GM12878 (cell line): ENCODE measurements around the gene ZNF397. TPM values are rescaled to one million over a fixed set of nuclear protein-coding genes. Genes with fewer than 3 reads are reported as not detected.
A peak's percentile ranks its signal among the peaks of the same experiment; 100 is the strongest.

Source experiments
- BACH1 ChIP-seq: fragments of 450-650 bp; IDR thresholded peaks from 2 replicates; pipeline ENCODE4 v1.6.1; 2017; ENCODE audit warnings: mild to moderate bottlenecking, borderline replicate concordance
- BHLHE40 ChIP-seq, 2 experiments: fragments of 450-650 bp in 1 of 2; IDR thresholded peaks; 2 replicates each; pipeline ENCODE4 v1.6.1; 2011 to 2017; ENCODE audit warnings: low read depth in 2 of 2, borderline replicate concordance in 1 of 2, improper control_type of control experiment in 1 of 2, low read length in 1 of 2, mild to moderate bottlenecking in 1 of 2
- BRCA1 ChIP-seq: IDR thresholded peaks from 2 replicates; pipeline ENCODE4 v1.6.1; 2011; ENCODE audit warnings: low read depth, low read length, improper control_type of control experiment
- CREM ChIP-seq: IDR thresholded peaks from 2 replicates; pipeline ENCODE4 v1.6.1; 2014; ENCODE audit warnings: antibody characterized with exemption, low read depth
- E4F1 ChIP-seq: fragments of 450-650 bp; IDR thresholded peaks from 2 replicates; pipeline ENCODE4 v1.6.1; 2018; ENCODE audit warnings: borderline replicate concordance, mild to moderate bottlenecking; ENCODE audit not compliant: partially characterized antibody
- EED ChIP-seq: sonication (generic); IDR thresholded peaks from 2 replicates; pipeline ENCODE4 v1.6.1; 2016; ENCODE audit warnings: antibody characterized with exemption, low read depth
- ESRRA ChIP-seq: IDR thresholded peaks from 2 replicates; pipeline ENCODE4 v1.6.1; 2012; ENCODE audit warnings: mild to moderate bottlenecking, low read length, improper control_type of control experiment
- FOS ChIP-seq: IDR thresholded peaks from 3 replicates; pipeline ENCODE4 v1.6.1; 2011; ENCODE audit warnings: borderline replicate concordance; ENCODE audit not compliant: insufficient read length; ENCODE audit errors: extremely low read depth
- FOXK2 ChIP-seq: fragments of 450-650 bp; IDR thresholded peaks from 2 replicates; pipeline ENCODE4 v1.6.1; 2017; ENCODE audit warnings: mild to moderate bottlenecking, moderate library complexity
- GABPA ChIP-seq: IDR thresholded peaks from 2 replicates; pipeline ENCODE4 v1.6.1; 2014; ENCODE audit warnings: antibody characterized with exemption, low read depth, mild to moderate bottlenecking, inconsistent platforms
- JUNB ChIP-seq: IDR thresholded peaks from 2 replicates; pipeline ENCODE4 v1.6.1; 2016; ENCODE audit warnings: antibody characterized with exemption, mild to moderate bottlenecking
- JUND ChIP-seq: IDR thresholded peaks from 2 replicates; pipeline ENCODE4 v1.6.1; 2012; ENCODE audit warnings: low read depth, mild to moderate bottlenecking, low read length, improper control_type of control experiment, moderate library complexity
- KAT2A ChIP-seq: conservative IDR thresholded peaks from 2 replicates; pipeline ENCODE4 v1.6.1; 2011; ENCODE audit warnings: low read depth, low read length; ENCODE audit not compliant: control insufficient read depth
- KLF5 ChIP-seq: fragments of 450-650 bp; IDR thresholded peaks from 2 replicates; pipeline ENCODE4 v1.6.1; 2014; ENCODE audit warnings: mild to moderate bottlenecking; ENCODE audit not compliant: partially characterized antibody
- PBX3 ChIP-seq: IDR thresholded peaks from 2 replicates; pipeline ENCODE4 v1.6.1; 2011; ENCODE audit warnings: mild to moderate bottlenecking, low read depth, low read length, moderate library complexity; ENCODE audit not compliant: insufficient replicate concordance
- POLR2AphosphoS5 ChIP-seq: IDR thresholded peaks from 2 replicates; pipeline ENCODE4 v1.6.1; 2011; ENCODE audit warnings: mild to moderate bottlenecking, low read length, inconsistent platforms
- POU2F2 ChIP-seq: IDR thresholded peaks from 3 replicates; pipeline ENCODE4 v1.6.1; 2011; ENCODE audit warnings: low read depth, mild to moderate bottlenecking, low read length, borderline replicate concordance
- RAD21 ChIP-seq: IDR thresholded peaks from 2 replicates; pipeline ENCODE4 v1.6.1; 2011; ENCODE audit warnings: mild to moderate bottlenecking, low read depth, low read length, moderate library complexity; ENCODE audit not compliant: insufficient read depth
- RBBP5 ChIP-seq: fragments of 200-600 bp; sonication (generic); conservative IDR thresholded peaks from 2 replicates; pipeline ENCODE4 v1.6.1; 2016
- SMC3 ChIP-seq: IDR thresholded peaks from 2 replicates; pipeline ENCODE4 v1.6.1; 2011; ENCODE audit warnings: low read length, improper control_type of control experiment, borderline replicate concordance
- SP1 ChIP-seq: IDR thresholded peaks from one replicate; pipeline ENCODE4 v1.6.1; 2011; ENCODE audit warnings: low read depth, low read length
- ZBTB4 ChIP-seq: fragments of 450-650 bp; formaldehyde crosslinking; IDR thresholded peaks from 2 replicates; pipeline ENCODE4 v1.4.0; 2022; ENCODE audit warnings: mild to moderate bottlenecking, moderate library complexity
- ZNF274 ChIP-seq: IDR thresholded peaks from one replicate; pipeline ENCODE4 v1.8.0; 2011; ENCODE audit not compliant: insufficient read length, insufficient read depth
- ZNF622 ChIP-seq: fragments of 450-650 bp; IDR thresholded peaks from 2 replicates; pipeline ENCODE4 v1.6.1; 2017; ENCODE audit warnings: mild to moderate bottlenecking, inconsistent platforms
- ZZZ3 ChIP-seq: IDR thresholded peaks from 2 replicates; pipeline ENCODE4 v1.6.1; 2011; ENCODE audit warnings: low read depth; ENCODE audit not compliant: control insufficient read depth, insufficient read length
- polyA plus RNA-seq, 11 experiments: library from polyadenylated mRNA; depleted of rRNA in 4 of 11; unstranded in 6 of 11; stranded (reverse) in 5 of 11; fragments of >200 nt; fragmentation: Nextera tagmentation in 4 of 11; fragmentation: Illumina TruSeq in 1 of 11; extraction: Ambion mirVana in 4 of 11; extraction: Trizol in 1 of 11; gene quantifications; 1 replicate in 1 of 11; 2 replicates in 10 of 11; pipeline versions ENCODE4 v1.2.1 to v1.2.3, GENCODE V29; 2011 to 2016; ENCODE audit warnings: inconsistent platforms in 2 of 11, missing spikeins in 2 of 11, low read depth in 1 of 11
- total RNA-seq, 4 experiments: library from RNA; depleted of rRNA in 3 of 4; stranded (reverse); fragments of >200 nt in 3 of 4; fragmentation: Illumina TruSeq in 1 of 4; extraction: Trizol in 1 of 4; gene quantifications; 2 replicates each; pipeline versions ENCODE4 v1.2.1 to v1.2.3, GENCODE V29; 2013 to 2021

Gene ZNF397
- total and polyA plus RNA-seq, 10 of the 15 experiments (the other 5 are each of a cell fraction or from before 2014, with no cell fraction given), result 5.2 to 13.3 (median 10.8) TPM

- peak; percentile 85 for TF ChIP-seq GABPA
- peak; percentile 78; the same call in 1 of the 2 replicates for TF ChIP-seq EED
- TF ChIP-seq JUND, result no peak
- TF ChIP-seq PBX3, result no peak
- peak; percentile 47; the same call in 1 of the 3 replicates for TF ChIP-seq POU2F2
- peak; percentile 35; the same call in 1 of the 2 replicates for TF ChIP-seq BACH1
- peak; percentile 59; the same call in 1 of the 2 replicates for TF ChIP-seq CREM
- no peak for TF ChIP-seq KAT2A
- no peak for TF ChIP-seq FOXK2
- peak; percentile 94 for TF ChIP-seq POLR2AphosphoS5
- TF ChIP-seq ZZZ3, result no peak
- no peak for TF ChIP-seq RBBP5
- no peak for TF ChIP-seq BRCA1
- no peak for TF ChIP-seq JUNB
- TF ChIP-seq SMC3, result no peak
- TF ChIP-seq FOS, result no peak
- no peak for TF ChIP-seq SP1
- no peak for TF ChIP-seq ZNF622
- peak; percentile 68 for TF ChIP-seq KLF5
- TF ChIP-seq E4F1, result peak; percentile 74
- peak in 1 of 2 experiments; percentile 71; a peak in 2 of 4 replicates for TF ChIP-seq BHLHE40 (IDR thresholded peaks at IDR 0.05; ENCODE audit: borderline replicate concordance in 1 of 2, low read depth in 2 of 2, low read length in 1 of 2)
- no peak for TF ChIP-seq ZNF274
- no peak for TF ChIP-seq ESRRA
- no peak for TF ChIP-seq ZBTB4 (CRISPR knock-in tag)
- TF ChIP-seq RAD21, result no peak
- TF ChIP-seq, all 136 proteins: peak for 54
These were observed at the start of gene ZNF397 (continued) for GRCh38 chr18:35240664-35241447.
